ENCODE data around the gene ACAD9.
A peak's percentile ranks its signal among the peaks of the same experiment; 100 is the strongest.
"Not testable (repeated sequence)": the region's sequence is repeated elsewhere in the genome, so short reads cannot be mapped to it uniquely, and the experiment has no call there.

ACAD9 gene

DNA sequence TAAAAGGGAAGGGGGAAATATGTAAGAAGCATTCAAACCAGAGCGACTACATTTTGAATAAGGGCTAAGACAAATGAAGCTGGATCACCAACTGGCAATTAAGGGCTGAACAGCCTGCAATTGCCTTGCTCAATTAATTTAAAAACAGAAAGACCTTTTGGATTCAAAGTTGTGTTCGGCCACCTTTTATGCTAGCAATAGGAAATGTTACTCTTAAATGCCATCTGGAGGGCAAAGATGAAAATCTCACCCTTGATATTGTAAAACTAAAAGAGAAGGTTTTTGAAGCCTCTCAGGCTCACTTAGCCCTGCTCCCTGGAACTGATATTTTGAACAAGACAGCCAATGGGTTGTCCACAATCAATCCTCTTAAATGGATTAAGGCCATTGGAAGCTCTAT is 44.2 kb downstream of the ACAD9 start:
- H3K27me3 Mint-ChIP-seq (ENCODE audit: low read depth): peaks cover 3% of the 10 kb centered on the region
- peaks cover 27% of the 10 kb centered on the region for H3K4me1 Mint-ChIP-seq (ENCODE audit: low read depth)
- peak overlapping the region; percentile 67 for H3K27ac Mint-ChIP-seq
- H3K4me3 Mint-ChIP-seq: peak overlapping the region; percentile 74
- peaks cover 46% of the 10 kb centered on the region for H3K9me3 Mint-ChIP-seq
- DNase-seq (ENCODE audit: low spot score): no peak
- H3K36me3 Mint-ChIP-seq (ENCODE audit: low read depth): peaks cover 34% of the 10 kb centered on the region

DNA sequence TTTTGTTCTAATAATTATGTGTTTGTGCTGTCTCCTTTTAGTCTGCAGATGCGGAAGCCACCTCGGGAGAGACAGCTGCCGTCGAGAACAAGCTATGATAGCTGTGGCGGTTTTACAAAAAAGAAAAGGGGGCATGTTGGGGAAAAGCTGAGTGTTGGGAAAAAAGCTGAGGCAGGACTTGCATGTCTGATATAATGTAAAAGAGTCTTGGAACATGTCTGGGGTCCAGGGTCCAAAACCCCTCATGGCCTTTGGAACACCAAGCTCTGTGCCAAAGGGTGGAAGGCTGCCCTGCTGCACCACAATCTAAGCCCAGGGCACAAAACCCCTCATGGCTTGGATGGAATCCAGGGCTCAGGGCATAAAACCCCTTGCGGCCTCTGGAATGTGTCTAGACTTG is 44.6 kb downstream of the ACAD9 start:
- Mint-ChIP-seq H3K36me3 (ENCODE audit: low read depth) (peaks cover 32% of the 10 kb centered on the region), H3K4me3 (peak overlapping the region; percentile 74), H3K27ac (peak overlapping the region; percentile 13), H3K4me1 (ENCODE audit: low read depth) (peaks cover 27% of the 10 kb centered on the region), H3K9me3 (peaks cover 47% of the 10 kb centered on the region)
- not testable (repeated sequence) for DNase-seq (ENCODE audit: low spot score); H3K27me3 Mint-ChIP-seq (ENCODE audit: low read depth)

DNA sequence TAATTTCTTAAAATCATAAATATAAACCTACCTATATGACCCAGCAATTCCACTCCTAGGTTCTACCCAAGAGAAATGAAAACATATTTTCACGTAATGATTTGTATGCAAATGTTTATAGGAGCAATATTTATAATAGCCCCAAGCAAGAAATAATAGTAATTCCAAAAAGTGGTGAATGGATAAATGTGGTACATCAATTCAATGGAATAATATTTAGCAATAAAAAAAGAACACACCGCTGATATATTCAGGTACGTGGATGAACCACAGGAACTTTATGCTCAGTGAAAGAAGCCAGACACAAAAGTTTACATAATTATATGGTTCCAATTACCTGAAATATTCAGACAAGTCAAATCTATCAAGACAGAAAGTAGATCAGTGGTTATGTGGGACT is 49.9 kb downstream of the ACAD9 start:
- Mint-ChIP-seq H3K36me3 (ENCODE audit: low read depth) (peaks cover 7% of the 10 kb centered on the region), H3K4me3 (no peak overlapping the region), H3K27me3 (ENCODE audit: low read depth) (peaks cover 3% of the 10 kb centered on the region), H3K9me3 (peaks cover 35% of the 10 kb centered on the region), H3K4me1 (ENCODE audit: low read depth) (no peaks in the 10 kb centered on the region), H3K27ac (no peak overlapping the region)
- no peak for DNase-seq (ENCODE audit: low spot score)

DNA sequence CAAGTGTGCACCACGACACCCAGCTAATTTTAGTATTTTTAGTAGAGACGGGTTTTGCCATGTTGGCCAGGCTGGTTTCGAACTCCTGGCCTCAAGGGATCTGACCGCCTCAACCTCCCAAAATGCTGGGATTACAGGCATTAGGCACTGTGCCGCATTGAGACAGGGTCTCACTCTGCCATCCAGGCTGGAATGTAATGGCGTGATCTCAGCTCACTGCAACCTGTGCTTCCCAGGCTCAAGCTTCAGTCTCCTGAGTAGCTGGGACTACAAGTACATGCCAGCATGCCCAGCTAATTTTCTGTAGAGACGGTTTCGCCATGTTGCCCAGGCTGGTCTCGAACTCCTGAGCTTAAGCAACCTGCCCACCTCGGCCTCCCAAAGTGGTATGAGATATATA is 51.6 kb downstream of the ACAD9 start:
- no peaks in the 10 kb centered on the region for H3K36me3 Mint-ChIP-seq (ENCODE audit: low read depth)
- no peak for DNase-seq (ENCODE audit: low spot score)
- peaks cover 3% of the 10 kb centered on the region for H3K27me3 Mint-ChIP-seq (ENCODE audit: low read depth)
- H3K4me1 Mint-ChIP-seq (ENCODE audit: low read depth): no peaks in the 10 kb centered on the region
- no peak overlapping the region for H3K27ac Mint-ChIP-seq
- peaks cover 22% of the 10 kb centered on the region for H3K9me3 Mint-ChIP-seq
- H3K4me3 Mint-ChIP-seq: no peak overlapping the region

DNA sequence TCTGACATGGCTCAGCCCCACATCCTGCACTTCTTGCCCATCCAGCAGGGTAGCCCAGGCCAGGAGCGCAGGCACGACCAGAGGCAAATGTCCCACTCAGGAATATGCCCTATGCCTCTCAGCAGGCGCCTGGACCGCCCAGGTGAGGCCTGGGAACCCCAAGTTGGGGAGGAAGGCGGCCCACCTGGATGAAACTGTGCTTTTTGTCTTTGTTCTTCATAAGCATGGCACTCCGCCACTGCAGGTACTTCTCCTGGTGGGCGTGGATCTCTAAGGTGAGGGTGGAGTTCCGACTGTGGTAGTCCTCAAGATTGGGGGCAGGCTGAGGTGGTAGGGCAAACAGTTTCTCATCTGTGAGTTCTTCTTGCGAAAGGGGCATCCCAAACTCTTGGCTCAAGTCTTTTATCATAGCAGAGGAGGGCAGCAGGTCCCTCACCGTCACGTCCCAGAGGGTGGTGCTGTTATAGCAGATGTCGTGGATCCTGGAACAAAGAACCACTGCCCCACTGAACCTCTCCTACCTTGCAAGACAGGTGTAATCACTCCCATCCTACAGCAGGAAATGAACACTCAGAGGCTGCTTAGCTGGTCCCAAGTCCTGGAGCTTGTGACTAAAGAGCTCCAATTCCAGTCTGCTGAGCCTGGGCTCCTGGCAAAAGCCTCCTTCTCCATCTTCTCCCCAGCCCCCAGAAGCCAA is 53.2 kb downstream of the ACAD9 start:
- no peaks in the 10 kb centered on the region for H3K36me3 Mint-ChIP-seq (ENCODE audit: low read depth)
- H3K27ac Mint-ChIP-seq: no peak overlapping the region
- H3K4me3 Mint-ChIP-seq: no peak overlapping the region
- H3K4me1 Mint-ChIP-seq (ENCODE audit: low read depth): no peaks in the 10 kb centered on the region
- peaks cover 13% of the 10 kb centered on the region for H3K9me3 Mint-ChIP-seq
- no peak for DNase-seq (ENCODE audit: low spot score)
- H3K27me3 Mint-ChIP-seq (ENCODE audit: low read depth): peaks cover 6% of the 10 kb centered on the region

DNA sequence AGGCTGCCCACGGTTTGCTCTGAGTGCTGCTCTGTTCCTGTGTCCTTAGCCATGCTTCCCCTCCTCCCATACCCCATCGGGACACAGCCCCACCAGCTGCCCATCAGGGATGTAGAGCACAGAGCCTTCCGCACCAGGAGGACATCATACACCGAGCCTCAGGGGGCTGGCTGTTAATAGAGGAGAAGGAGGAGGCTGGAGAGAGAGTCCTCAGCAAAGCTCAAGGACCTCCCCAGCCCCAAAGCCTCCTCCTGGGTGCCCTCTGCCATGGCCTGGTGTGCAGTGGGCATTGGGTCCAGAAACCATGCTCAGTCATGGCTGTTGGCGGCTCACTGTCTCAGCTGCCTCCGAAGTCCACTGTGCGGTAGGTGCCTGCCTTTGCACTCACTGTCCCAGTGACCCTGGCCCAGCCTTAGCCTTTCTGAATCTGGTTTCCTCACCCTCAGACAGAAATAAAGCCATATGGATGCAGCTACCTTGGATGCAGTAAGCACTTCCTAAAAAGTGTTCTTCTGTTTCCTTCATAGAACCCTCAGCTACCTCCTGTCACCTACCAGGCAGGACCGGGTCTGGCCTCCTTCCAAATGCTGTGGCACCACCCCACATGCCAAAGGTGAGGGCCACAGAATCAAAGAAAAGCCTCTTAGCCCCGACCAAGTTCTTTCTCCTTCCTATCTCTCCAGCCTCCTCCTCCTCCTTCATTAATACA is 53.9 kb downstream of the ACAD9 start:
- Mint-ChIP-seq H3K36me3 (ENCODE audit: low read depth) (no peaks in the 10 kb centered on the region), H3K27me3 (ENCODE audit: low read depth) (peaks cover 5% of the 10 kb centered on the region), H3K27ac (no peak overlapping the region), H3K4me1 (ENCODE audit: low read depth) (no peaks in the 10 kb centered on the region), H3K4me3 (no peak overlapping the region), H3K9me3 (peaks cover 9% of the 10 kb centered on the region)
- DNase-seq (ENCODE audit: low spot score): no peak

DNA sequence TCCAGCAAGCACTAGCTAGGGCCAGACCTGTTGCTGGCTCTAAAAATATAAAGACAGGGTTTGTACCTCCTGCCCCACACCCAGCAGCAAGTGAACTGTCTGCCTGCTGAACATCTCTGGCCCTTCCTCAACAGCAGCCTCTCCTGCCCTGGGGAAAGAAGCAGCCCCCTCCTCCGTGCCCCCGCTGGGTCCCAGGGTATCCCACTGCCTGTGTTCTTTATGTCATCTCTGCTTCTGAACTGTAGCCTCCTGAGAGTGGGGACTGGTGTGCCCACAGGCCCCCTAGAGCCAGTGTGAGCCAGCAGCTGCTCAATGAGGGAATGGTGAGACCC is 54.5 kb downstream of the ACAD9 start:
- Mint-ChIP-seq H3K36me3 (ENCODE audit: low read depth) (no peaks in the 10 kb centered on the region), H3K4me1 (ENCODE audit: low read depth) (no peaks in the 10 kb centered on the region), H3K4me3 (no peak overlapping the region), H3K27ac (no peak overlapping the region), H3K9me3 (peaks cover 7% of the 10 kb centered on the region), H3K27me3 (ENCODE audit: low read depth) (peaks cover 3% of the 10 kb centered on the region)
- no peak for DNase-seq (ENCODE audit: low spot score)

DNA sequence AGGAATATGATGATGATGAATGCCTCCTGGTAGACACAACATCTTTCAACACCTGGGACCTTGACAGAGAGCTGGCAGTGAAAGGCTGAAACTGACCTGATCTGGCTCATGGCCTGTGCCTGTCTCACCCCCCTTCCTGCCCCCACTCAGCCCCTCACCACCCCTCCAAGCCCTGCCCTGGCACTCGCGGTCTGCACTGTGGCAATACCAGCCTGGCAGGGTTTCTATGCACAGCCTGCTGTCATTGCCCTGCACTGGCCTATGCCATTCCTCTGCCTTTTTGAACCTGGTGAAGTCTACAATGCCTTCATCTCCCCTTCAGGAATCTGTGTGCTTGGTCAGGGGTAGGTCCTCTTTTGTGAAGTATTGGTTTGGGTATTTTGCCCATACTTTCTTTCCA is 56.5 kb downstream of the ACAD9 start:
- no peak overlapping the region for H3K27ac Mint-ChIP-seq
- H3K9me3 Mint-ChIP-seq: no peaks in the 10 kb centered on the region
- peaks cover 9% of the 10 kb centered on the region for H3K27me3 Mint-ChIP-seq (ENCODE audit: low read depth)
- no peak for DNase-seq (ENCODE audit: low spot score)
- H3K4me3 Mint-ChIP-seq: no peak overlapping the region
- H3K36me3 Mint-ChIP-seq (ENCODE audit: low read depth): no peaks in the 10 kb centered on the region
- no peaks in the 10 kb centered on the region for H3K4me1 Mint-ChIP-seq (ENCODE audit: low read depth)

DNA sequence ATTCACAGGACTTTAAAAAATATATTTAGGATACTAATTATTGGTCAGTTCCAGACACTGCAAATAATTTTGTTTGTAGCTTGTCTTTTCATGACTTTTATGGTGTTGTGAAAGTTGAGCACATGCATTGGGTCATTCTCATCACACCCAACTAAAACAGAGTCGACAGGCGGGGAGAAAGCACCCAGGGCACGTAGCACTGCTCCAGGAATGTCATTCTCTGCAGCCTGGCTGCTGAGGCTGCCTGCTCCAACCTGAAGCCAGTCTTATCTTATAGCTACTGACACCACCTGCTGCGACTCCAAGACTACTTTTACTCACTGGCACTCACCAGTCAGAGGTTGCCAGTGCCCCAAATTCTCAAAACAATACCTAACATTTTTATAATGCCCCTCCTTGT is 56.9 kb downstream of the ACAD9 start:
- DNase-seq (ENCODE audit: low spot score): no peak
- peaks cover 9% of the 10 kb centered on the region for H3K27me3 Mint-ChIP-seq (ENCODE audit: low read depth)
- no peak overlapping the region for H3K4me3 Mint-ChIP-seq
- H3K27ac Mint-ChIP-seq: no peak overlapping the region
- no peaks in the 10 kb centered on the region for H3K4me1 Mint-ChIP-seq (ENCODE audit: low read depth)
- H3K9me3 Mint-ChIP-seq: no peaks in the 10 kb centered on the region
- no peaks in the 10 kb centered on the region for H3K36me3 Mint-ChIP-seq (ENCODE audit: low read depth)

DNA sequence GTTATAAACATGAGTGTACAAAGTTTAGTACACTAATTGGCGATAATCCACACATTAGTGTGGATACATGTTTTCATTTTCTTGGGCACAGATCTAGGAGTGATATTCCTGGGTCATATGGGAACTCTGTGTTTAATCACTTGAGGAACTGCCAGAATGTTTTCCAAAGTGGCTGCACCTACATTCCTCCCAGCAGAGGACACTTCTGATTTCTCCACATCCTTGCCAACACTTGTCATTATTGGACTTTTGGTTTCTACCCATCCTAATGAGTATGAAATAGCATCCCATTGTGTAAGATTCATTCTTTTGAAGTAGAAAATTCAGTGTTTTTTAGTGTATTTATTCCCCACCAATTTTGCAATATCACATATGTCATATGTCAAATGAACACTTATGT is 60.8 kb downstream of the ACAD9 start:
- no peak overlapping the region for H3K27ac Mint-ChIP-seq
- DNase-seq (ENCODE audit: low spot score): no peak
- peaks cover 9% of the 10 kb centered on the region for H3K27me3 Mint-ChIP-seq (ENCODE audit: low read depth)
- H3K4me3 Mint-ChIP-seq: no peak overlapping the region
- H3K4me1 Mint-ChIP-seq (ENCODE audit: low read depth): no peaks in the 10 kb centered on the region
- no peaks in the 10 kb centered on the region for H3K36me3 Mint-ChIP-seq (ENCODE audit: low read depth)
- H3K9me3 Mint-ChIP-seq: no peaks in the 10 kb centered on the region

DNA sequence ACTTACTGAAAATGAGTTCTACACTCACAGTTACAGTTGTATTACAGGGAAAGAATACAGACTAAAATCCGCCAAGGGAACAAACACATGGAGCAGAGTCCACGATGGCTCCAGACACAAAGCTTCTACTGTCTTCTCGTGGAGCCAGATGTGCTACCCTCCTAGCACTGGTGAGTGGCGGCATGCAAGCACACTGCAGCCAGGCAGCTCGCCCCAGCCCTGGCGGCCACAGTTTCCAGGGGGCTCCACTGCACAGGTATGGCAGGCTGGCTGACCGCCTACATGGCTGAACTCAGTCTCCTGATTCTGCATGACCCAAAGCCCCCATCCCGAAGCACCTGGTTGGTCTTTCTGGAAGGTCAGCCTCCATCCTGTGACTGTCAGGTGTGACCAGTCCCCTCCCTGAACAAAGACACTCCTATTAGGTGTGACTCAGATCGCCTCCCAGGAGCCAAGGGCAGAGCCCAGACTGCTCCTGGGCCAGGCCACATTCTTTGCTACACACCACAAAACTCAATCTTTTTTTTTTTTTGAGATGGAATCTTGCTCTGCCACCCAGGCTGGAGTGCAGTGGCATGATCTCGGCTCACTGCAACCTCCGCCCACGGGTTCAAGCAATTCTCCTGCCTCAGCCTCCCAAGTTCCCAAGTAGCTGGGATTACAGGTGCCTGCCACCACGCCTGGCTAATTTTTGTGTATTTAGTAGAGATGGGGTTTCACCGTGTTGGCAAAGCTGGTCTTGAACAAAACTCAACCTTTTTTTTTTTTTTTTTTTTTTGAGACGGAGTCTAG is 62.9 kb downstream of the ACAD9 start:
- Mint-ChIP-seq H3K9me3 (no peaks in the 10 kb centered on the region), H3K27ac (no peak overlapping the region), H3K36me3 (ENCODE audit: low read depth) (no peaks in the 10 kb centered on the region), H3K27me3 (ENCODE audit: low read depth) (peaks cover 6% of the 10 kb centered on the region), H3K4me3 (no peak overlapping the region), H3K4me1 (ENCODE audit: low read depth) (no peaks in the 10 kb centered on the region)
- DNase-seq (ENCODE audit: low spot score): no peak

DNA sequence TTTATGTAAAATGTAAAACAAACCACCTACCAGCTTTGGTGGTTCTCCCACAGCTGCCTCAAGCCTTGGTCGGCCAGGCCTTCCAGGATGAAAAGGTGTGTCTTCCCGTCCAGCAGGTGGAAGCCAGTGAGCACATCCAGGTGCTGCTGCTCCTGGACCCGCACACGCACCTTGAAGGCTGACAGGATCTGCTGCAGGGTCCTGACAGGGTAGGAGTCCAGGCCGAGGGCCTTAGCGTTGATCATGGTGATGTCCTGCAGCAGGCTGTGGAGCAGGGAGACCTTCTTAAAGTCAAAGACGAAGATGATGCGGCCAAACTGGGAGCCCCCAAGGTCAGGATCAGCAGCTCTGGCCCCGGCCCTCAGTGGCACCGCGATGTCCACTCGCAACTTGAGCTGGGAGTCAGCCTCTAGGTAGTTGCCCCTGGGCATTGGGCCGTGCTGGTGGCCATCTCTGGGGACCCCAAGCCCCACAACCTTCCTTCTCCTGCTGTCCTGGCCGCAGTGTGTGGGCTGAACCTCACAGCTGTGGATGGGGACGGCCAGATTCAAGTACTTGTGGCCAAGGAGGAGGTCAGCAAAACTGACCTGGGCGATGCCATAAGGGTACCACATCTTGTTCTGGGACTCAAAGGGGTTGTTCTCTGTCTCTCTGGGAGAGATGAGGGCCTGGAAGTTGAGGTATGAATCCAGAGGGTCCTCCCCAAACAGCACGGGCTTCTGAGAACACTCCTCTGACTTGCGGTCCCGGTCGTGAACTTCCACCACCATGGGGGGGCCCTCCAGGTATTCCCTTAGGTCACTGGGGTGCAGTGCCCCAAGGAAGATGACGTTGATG is 65.8 kb downstream of the ACAD9 start:
- DNase-seq (ENCODE audit: low spot score): no peak
- no peaks in the 10 kb centered on the region for H3K4me1 Mint-ChIP-seq (ENCODE audit: low read depth)
- H3K36me3 Mint-ChIP-seq (ENCODE audit: low read depth): no peaks in the 10 kb centered on the region
- H3K4me3 Mint-ChIP-seq: no peak overlapping the region
- H3K27me3 Mint-ChIP-seq (ENCODE audit: low read depth): peaks cover 3% of the 10 kb centered on the region
- no peak overlapping the region for H3K27ac Mint-ChIP-seq
- no peaks in the 10 kb centered on the region for H3K9me3 Mint-ChIP-seq

DNA sequence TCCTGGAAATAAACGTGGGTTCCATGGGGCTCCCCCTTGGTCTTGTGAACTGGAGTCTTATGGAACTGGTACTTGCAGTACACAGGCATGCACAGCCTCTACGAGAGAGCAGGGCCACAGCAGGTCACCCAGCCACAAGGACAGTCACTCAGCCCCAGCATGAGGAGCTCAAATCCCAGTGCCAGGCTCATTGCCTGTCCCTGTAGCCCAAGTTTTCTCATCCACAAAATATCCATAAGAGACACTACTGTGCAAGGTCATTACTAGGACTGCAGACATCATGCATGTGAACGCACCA is 66.4 kb downstream of the ACAD9 start:
- Mint-ChIP-seq H3K4me1 (ENCODE audit: low read depth) (no peaks in the 10 kb centered on the region), H3K36me3 (ENCODE audit: low read depth) (no peaks in the 10 kb centered on the region), H3K9me3 (no peaks in the 10 kb centered on the region), H3K4me3 (no peak overlapping the region), H3K27me3 (ENCODE audit: low read depth) (no peaks in the 10 kb centered on the region), H3K27ac (no peak overlapping the region)
- DNase-seq (ENCODE audit: low spot score): no peak

DNA sequence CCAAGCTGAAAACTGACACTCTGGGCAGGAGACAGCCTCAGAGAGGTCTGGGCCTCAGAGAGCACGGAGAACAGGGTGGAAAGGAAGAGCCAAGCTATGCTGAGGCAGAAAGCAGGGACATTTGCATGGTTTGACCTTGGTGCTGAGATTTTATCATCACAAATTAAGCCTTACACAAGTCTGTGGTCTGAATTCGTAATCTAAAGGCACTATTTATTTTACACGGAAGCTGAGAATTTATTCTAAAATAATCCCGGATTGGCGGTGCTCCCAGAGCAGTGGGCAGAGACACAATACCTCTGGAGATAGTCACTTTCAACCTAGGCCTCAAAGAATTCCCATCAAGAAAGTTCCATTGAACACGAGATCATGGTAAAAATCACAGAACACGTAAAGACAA is 67.0 kb downstream of the ACAD9 start:
- no peak overlapping the region for H3K4me3 Mint-ChIP-seq
- H3K27ac Mint-ChIP-seq: no peak overlapping the region
- H3K36me3 Mint-ChIP-seq (ENCODE audit: low read depth): no peaks in the 10 kb centered on the region
- no peak for DNase-seq (ENCODE audit: low spot score)
- no peaks in the 10 kb centered on the region for H3K27me3 Mint-ChIP-seq (ENCODE audit: low read depth)
- no peaks in the 10 kb centered on the region for H3K9me3 Mint-ChIP-seq
- no peaks in the 10 kb centered on the region for H3K4me1 Mint-ChIP-seq (ENCODE audit: low read depth)
